ENCODE results near the gene CADM1.

DNA sequence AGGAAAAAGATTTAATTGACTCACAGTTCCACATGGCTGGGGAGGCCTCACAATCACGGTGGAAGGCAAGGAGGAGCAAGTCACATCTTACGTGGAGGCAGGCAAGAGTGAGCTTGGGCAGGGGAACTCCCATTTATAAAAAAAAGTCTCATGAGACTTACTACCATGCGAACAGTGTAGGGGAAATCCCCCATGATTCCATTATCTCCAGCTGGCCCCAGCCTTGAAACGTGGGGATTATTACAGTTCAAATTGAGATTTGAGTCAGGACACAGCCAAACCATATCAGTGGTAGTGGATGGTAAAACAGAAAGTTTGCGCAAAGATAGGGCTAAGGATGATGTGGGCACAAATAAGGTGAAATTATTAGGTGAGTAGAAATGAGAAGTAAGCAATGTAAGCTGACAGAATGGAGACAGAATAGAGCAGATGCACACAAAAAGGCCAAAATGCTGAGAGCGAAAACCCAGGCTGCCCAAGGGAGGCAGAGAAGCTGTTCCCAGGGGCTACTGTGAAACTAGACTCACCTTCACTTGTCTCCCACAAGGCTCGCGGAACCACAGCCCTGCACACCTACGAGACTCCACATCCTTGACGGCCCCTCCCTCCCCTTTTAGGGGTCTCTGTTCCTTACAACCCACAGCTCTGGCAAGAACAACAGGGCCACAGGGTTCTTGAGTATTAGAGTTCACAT is 377.6 kb downstream of the CADM1 start:
- TF ChIP-seq, protein P1, sequence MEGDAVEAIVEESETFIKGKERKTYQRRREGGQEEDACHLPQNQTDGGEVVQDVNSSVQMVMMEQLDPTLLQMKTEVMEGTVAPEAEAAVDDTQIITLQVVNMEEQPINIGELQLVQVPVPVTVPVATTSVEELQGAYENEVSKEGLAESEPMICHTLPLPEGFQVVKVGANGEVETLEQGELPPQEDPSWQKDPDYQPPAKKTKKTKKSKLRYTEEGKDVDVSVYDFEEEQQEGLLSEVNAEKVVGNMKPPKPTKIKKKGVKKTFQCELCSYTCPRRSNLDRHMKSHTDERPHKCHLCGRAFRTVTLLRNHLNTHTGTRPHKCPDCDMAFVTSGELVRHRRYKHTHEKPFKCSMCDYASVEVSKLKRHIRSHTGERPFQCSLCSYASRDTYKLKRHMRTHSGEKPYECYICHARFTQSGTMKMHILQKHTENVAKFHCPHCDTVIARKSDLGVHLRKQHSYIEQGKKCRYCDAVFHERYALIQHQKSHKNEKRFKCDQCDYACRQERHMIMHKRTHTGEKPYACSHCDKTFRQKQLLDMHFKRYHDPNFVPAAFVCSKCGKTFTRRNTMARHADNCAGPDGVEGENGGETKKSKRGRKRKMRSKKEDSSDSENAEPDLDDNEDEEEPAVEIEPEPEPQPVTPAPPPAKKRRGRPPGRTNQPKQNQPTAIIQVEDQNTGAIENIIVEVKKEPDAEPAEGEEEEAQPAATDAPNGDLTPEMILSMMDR (IDR thresholded peaks at IDR 0.05), result no peak
- TF ChIP-seq POLR2A (IDR thresholded peaks at IDR 0.05), result no peak

All from heart left ventricle (tissue), 13 donors.